B cell (primary cell): Measurements from ENCODE around the gene CAMTA1. TPM values are rescaled to one million over a fixed set of nuclear protein-coding genes. Genes with fewer than 3 reads are reported as not detected.
A peak's percentile ranks its signal among the peaks of the same experiment; 100 is the strongest.

Experiments
- ATAC-seq: fragments of 200-7000 bp; cut with Tn5 transposase; one replicate; pipeline ENCODE4 v1.10.0; 2021; ENCODE audit warnings: low read depth, mild to moderate bottlenecking, moderate number of reproducible peaks, moderate library complexity
- CTCF ChIA-PET: fragments of 350-600 bp; sonication (Branson Sonifier 250); formaldehyde crosslinking; loops from one replicate; lab custom pipeline; 2021; ENCODE audit warnings: antibody characterized with exemption, inconsistent platforms; lab: Charles Lee
- POLR2A ChIA-PET: fragments of 350-600 bp; sonication (Branson Sonifier 250); formaldehyde crosslinking; loops from one replicate; lab custom pipeline; 2021; ENCODE audit warnings: antibody characterized with exemption; lab: Charles Lee
- DNase-seq: peaks from one replicate; pipeline ENCODE4 v3.0.0; 2013
- H2AFZ ChIP-seq: 2 replicates; pipeline ENCODE4 v1.6.1; 2012; ENCODE audit warnings: mild to moderate bottlenecking, low read depth, low read length; ENCODE audit not compliant: insufficient read depth, poor library complexity, severe bottlenecking
- H3K27ac ChIP-seq, 2 donors: 1 replicate in 1 of 2; 2 replicates in 1 of 2; pipeline ENCODE4 v1.5.1; 2012 to 2013; ENCODE audit warnings: low read length in 2 of 2, mild to moderate bottlenecking in 2 of 2, moderate library complexity in 1 of 2
- H3K27me3 ChIP-seq, 4 experiments: fragments of 200-600 bp in 1 of 4; sonication (generic) in 1 of 4; replicated peaks in 1 of 4; 1 replicate in 2 of 4; 2 replicates in 2 of 4; pipeline versions ENCODE4 v1.6.1 to v1.7.0; 2013 to 2016; ENCODE audit warnings: low read length in 3 of 4, mild to moderate bottlenecking in 2 of 4, mixed read lengths in 1 of 4, moderate library complexity in 1 of 4; ENCODE audit not compliant: insufficient read depth in 4 of 4, control insufficient read depth in 3 of 4; ENCODE audit errors: control extremely low read depth in 1 of 4
- H3K36me3 ChIP-seq, 2 experiments: replicated peaks in 1 of 2; 1 replicate in 1 of 2; 2 replicates in 1 of 2; pipeline versions ENCODE4 v1.6.1 to v1.7.1; 2013; ENCODE audit warnings: low read length in 1 of 2; ENCODE audit not compliant: insufficient read depth in 2 of 2, control insufficient read depth in 1 of 2; ENCODE audit errors: control extremely low read depth in 1 of 2, extremely low read depth in 1 of 2
- H3K4me1 ChIP-seq, 2 donors: fragments of 200-600 bp in 1 of 2; sonication (generic) in 1 of 2; 1 replicate in 1 of 2; 2 replicates in 1 of 2; pipeline versions ENCODE4 v1.5.1 to v1.6.1; 2013 to 2017; ENCODE audit warnings: low read length in 2 of 2; ENCODE audit not compliant: control insufficient read depth in 2 of 2, insufficient read depth in 2 of 2
- H3K4me2 ChIP-seq: replicated peaks from 2 replicates; pipeline ENCODE3; 2012; ENCODE audit warnings: mild to moderate bottlenecking, low read depth, low read length; ENCODE audit not compliant: poor library complexity, severe bottlenecking
- H3K4me3 ChIP-seq, 5 experiments: fragments of 200-600 bp in 1 of 5; sonication (generic) in 1 of 5; 1 replicate in 3 of 5; 2 replicates in 2 of 5; pipeline versions ENCODE4 v1.5.1 to v1.7.0; 2011 to 2016; ENCODE audit warnings: low read length in 4 of 5, mild to moderate bottlenecking in 4 of 5, low read depth in 2 of 5, control low read depth in 1 of 5, moderate library complexity in 1 of 5; ENCODE audit not compliant: insufficient read depth in 1 of 5; ENCODE audit errors: control extremely low read depth in 1 of 5, extremely low read depth in 1 of 5
- H3K79me2 ChIP-seq: fragments of 200-600 bp; sonication (generic); one replicate; pipeline ENCODE4 v1.6.0; 2016; ENCODE audit warnings: low read length; ENCODE audit not compliant: control insufficient read depth, insufficient read depth
- H3K9ac ChIP-seq: fragments of 200-600 bp; sonication (generic); 2 replicates; pipeline ENCODE4 v1.6.1; 2017; ENCODE audit warnings: mild to moderate bottlenecking, low read length, moderate library complexity
- H3K9me3 ChIP-seq, 3 donors: one replicate each; pipeline versions ENCODE4 v1.6.1 to v1.7.1; 2013; ENCODE audit warnings: low read length in 2 of 3; ENCODE audit not compliant: control insufficient read depth in 2 of 3, insufficient read depth in 1 of 3; ENCODE audit errors: control extremely low read depth in 1 of 3
- H4K20me1 ChIP-seq: 2 replicates; pipeline ENCODE4 v1.6.0; 2012; ENCODE audit warnings: mild to moderate bottlenecking, low read length; ENCODE audit not compliant: insufficient read depth, control insufficient read depth, poor library complexity, severe bottlenecking
- H3K27ac Mint-ChIP-seq: one replicate; pipeline ENCODE4 v1.8.0; 2021; ENCODE audit warnings: mixed read lengths
- H3K27me3 Mint-ChIP-seq: one replicate; pipeline ENCODE4 v1.8.0; 2021; ENCODE audit warnings: mixed read lengths
- H3K4me1 Mint-ChIP-seq: one replicate; pipeline ENCODE4 v1.8.0; 2021; ENCODE audit warnings: mixed read lengths
- H3K4me3 Mint-ChIP-seq: one replicate; pipeline ENCODE4 v1.8.0; 2021; ENCODE audit warnings: mixed read lengths
- H3K9me3 Mint-ChIP-seq: one replicate; pipeline ENCODE4 v1.8.0; 2022; ENCODE audit warnings: mixed read lengths; ENCODE audit not compliant: insufficient read depth
- EZH2 ChIP-seq: IDR thresholded peaks from 2 replicates; pipeline ENCODE4 v1.6.1; 2012; ENCODE audit warnings: borderline replicate concordance, low read depth, mild to moderate bottlenecking, moderate library complexity, low read length; ENCODE audit not compliant: insufficient read depth, poor library complexity, severe bottlenecking
- WGBS: methylation state at CpG from one replicate; pipeline ENCODE4 v1.1.5; 2013; ENCODE audit warnings: missing lambda C conversion rate; ENCODE audit not compliant: insufficient coverage; 5-methylcytosine and 5-hydroxymethylcytosine counted together
- intact Hi-C: fragments of 100-400 bp; cut with micrococcal nuclease; formaldehyde crosslinking; loops from one replicate; pipeline ENCODE4 v1.10.0; 2022
- polyA plus RNA-seq: library from polyadenylated mRNA; depleted of rRNA; stranded (reverse); fragments of >200 nt; gene quantifications from 2 replicates; pipeline ENCODE4 v1.2.3, GENCODE V29; 2012
- total RNA-seq, 2 donors: library from RNA; stranded (reverse); fragments of 120-200 nt in 1 of 2; gene quantifications; 1 replicate in 1 of 2; 2 replicates in 1 of 2; pipeline versions ENCODE4 v1.2.3 to v1.2.4, GENCODE V29; 2013 to 2022
- TF ChIP-seq, protein P1 (sequence below): fragments of 200-600 bp; IDR thresholded peaks from one replicate; pipeline ENCODE4 v1.8.0; 2022; ENCODE audit warnings: antibody characterized with exemption, mild to moderate bottlenecking

Gene CAMTA1
- total and polyA plus RNA-seq, 2 donors (not counting 1 experiment from before 2014, with no cell fraction given): 42.2 to 45.7 TPM

DNA sequence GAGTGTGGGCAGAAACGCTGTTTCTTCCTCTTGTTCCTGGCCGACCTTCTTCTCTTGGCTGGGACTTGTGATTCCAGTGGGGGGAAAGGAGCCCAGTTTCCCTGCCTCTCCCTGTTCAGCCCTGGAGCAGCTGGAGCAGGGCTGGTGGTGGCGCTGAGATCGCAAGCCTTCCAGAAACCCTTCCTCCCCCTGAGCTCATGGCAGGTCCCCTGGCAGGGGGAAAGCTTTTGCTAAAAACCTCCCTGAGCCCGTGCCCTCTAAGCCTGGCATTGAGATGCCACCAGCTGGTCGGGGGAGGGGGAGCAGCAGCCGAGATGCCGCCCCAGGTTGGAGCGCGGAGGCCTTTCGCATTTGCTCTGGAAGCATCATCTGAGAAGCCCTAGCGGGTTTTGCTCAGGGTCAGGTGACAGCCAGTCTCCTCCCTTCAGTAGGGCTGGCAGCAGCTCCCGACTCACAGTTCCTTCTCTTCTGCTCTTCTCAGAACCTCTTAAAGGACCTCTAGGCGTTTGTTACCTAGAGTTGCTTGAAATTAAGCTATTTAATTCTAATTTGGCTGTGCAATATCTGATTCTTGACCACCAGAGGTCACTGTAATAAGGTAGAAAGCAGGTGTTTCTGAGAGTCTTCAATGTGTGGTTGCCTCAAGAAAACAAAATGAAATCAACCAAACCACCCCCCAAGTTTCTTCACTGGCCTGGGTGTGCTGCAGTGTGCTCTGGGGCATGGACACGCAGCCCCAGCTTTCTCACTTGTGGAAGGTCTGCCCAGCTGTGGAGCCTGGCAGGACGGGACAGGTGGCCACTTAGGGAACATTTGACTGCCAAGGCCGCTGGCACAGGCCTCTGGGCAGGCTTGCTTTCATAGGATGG is 257.3 kb downstream of the CAMTA1 start:
- ATAC-seq (no peak), DNase-seq (peak; percentile 15)
- H3K27me3 Mint-ChIP-seq: peaks cover 8% of the 10 kb centered on the region
- 80% methylated on average over 12 of the region's 17 CpGs for WGBS
- no peak overlapping the region for H2AFZ ChIP-seq
- peaks cover 0 to 3% (median 0%) of the 10 kb centered on the region in 3 donors for H3K9me3 ChIP-seq
- H3K27ac ChIP-seq: no peak overlapping the region
- intact Hi-C loops: loop anchor here (5.0 kb wide), 1 partner anchor 605 kb away; no protein-coding TSS in a partner anchor
- no peak overlapping the region for H3K4me2 ChIP-seq
- H3K79me2 ChIP-seq: no peaks in the 10 kb centered on the region
- ChIA-PET POLR2A (no interaction called here), CTCF (interaction anchor here (0.9 to 1.2 kb wide), 2 partner anchors 14 to 98 kb away, joined by 3 to 5 read pairs; no protein-coding TSS in a partner anchor)
- no peaks in the 10 kb centered on the region for H3K4me1 Mint-ChIP-seq
- H3K27ac Mint-ChIP-seq: no peak overlapping the region
- H3K36me3 ChIP-seq: no peaks in the 10 kb centered on the region
- no peaks in the 10 kb centered on the region for H3K27me3 ChIP-seq
- no peak overlapping the region for H3K4me3 Mint-ChIP-seq
- no peak overlapping the region for H3K9ac ChIP-seq
- no peaks in the 10 kb centered on the region for H3K4me1 ChIP-seq
- H3K4me3 ChIP-seq: no peak overlapping the region
- no peaks in the 10 kb centered on the region for H4K20me1 ChIP-seq
- H3K9me3 Mint-ChIP-seq: no peaks in the 10 kb centered on the region
- TF ChIP-seq EZH2: no peak
- TF ChIP-seq, protein P1, sequence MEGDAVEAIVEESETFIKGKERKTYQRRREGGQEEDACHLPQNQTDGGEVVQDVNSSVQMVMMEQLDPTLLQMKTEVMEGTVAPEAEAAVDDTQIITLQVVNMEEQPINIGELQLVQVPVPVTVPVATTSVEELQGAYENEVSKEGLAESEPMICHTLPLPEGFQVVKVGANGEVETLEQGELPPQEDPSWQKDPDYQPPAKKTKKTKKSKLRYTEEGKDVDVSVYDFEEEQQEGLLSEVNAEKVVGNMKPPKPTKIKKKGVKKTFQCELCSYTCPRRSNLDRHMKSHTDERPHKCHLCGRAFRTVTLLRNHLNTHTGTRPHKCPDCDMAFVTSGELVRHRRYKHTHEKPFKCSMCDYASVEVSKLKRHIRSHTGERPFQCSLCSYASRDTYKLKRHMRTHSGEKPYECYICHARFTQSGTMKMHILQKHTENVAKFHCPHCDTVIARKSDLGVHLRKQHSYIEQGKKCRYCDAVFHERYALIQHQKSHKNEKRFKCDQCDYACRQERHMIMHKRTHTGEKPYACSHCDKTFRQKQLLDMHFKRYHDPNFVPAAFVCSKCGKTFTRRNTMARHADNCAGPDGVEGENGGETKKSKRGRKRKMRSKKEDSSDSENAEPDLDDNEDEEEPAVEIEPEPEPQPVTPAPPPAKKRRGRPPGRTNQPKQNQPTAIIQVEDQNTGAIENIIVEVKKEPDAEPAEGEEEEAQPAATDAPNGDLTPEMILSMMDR: peak; percentile 48

DNA sequence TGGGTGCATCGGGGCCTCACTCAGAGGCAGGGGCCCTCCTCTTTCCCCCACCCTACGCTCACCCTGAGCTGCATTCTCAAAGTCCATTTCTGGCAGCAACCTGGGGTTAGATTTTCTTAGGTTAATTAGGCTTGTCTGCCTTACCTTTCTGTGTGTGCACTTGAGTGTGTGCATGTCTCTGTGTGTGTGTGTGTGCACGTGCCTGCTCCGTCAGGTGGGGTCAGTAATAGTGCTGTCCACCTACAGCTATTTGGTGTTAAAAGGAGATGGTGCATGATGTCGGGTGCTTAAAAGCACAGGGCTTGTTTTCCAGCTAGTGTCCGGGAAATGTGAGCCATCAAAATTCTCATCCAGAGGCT is 257.9 kb downstream of the CAMTA1 start:
- H3K4me1 ChIP-seq: no peaks in the 10 kb centered on the region
- ATAC-seq (no peak), DNase-seq (no peak)
- no peak overlapping the region for H3K9ac ChIP-seq
- no peak overlapping the region for H2AFZ ChIP-seq
- H3K27me3 ChIP-seq: no peaks in the 10 kb centered on the region
- H3K4me2 ChIP-seq: no peak overlapping the region
- no peaks in the 10 kb centered on the region for H3K36me3 ChIP-seq
- H3K27ac Mint-ChIP-seq: no peak overlapping the region
- 93% methylated on average over 5 of the region's 6 CpGs for WGBS
- peaks cover 8% of the 10 kb centered on the region for H3K27me3 Mint-ChIP-seq
- H3K4me3 Mint-ChIP-seq: no peak overlapping the region
- H3K27ac ChIP-seq: no peak overlapping the region
- no peaks in the 10 kb centered on the region for H3K4me1 Mint-ChIP-seq
- ChIA-PET POLR2A (no interaction called here), CTCF (interaction anchor here (0.9 to 1.2 kb wide), 2 partner anchors 13 to 97 kb away, joined by 3 to 5 read pairs; no protein-coding TSS in a partner anchor)
- H4K20me1 ChIP-seq: no peaks in the 10 kb centered on the region
- no peak overlapping the region for H3K4me3 ChIP-seq
- no peaks in the 10 kb centered on the region for H3K9me3 Mint-ChIP-seq
- TF ChIP-seq, protein P1: no peak
- no peak for TF ChIP-seq EZH2
- intact Hi-C loops: loop anchor here (5.0 kb wide), 1 partner anchor 604 kb away; no protein-coding TSS in a partner anchor
- H3K9me3 ChIP-seq: peaks cover 0 to 3% (median 0%) of the 10 kb centered on the region in 3 donors
- no peaks in the 10 kb centered on the region for H3K79me2 ChIP-seq
